Posterior vena cava (tissue), 2 donors: ENCODE measurements around the gene ATN1. TPM values are rescaled to one million over a fixed set of nuclear protein-coding genes. Genes with fewer than 3 reads are reported as not detected.

Experiments
- DNase-seq: peaks from one replicate; pipeline ENCODE4 v3.0.0-alpha.2; 2020; ENCODE audit warnings: low spot score
- intact Hi-C, 2 donors: fragments of 100-400 bp; cut with DNase I; formaldehyde crosslinking; loops; one replicate each; pipeline versions ENCODE4 v1.14.1 to v1.14.2; 2022 to 2023
- microRNA-seq, 2 donors: library from miRNA; unstranded; fragments of <30 nt; microRNA quantifications; one replicate each; pipeline ENCODE4 v1.2.0, GENCODE V29; 2020 to 2021; ENCODE audit warnings: borderline microRNAs expressed in 2 of 2
- total RNA-seq, 2 donors: library from RNA; stranded (reverse); fragmentation: NEBNext Ultra II Directional; extraction: Animal tissue kit (Norgen Biotek cat#: 25700); gene quantifications; one replicate each; pipeline ENCODE4 v1.2.1, GENCODE V29; 2021
- donor health status: DM: yes; HTN: yes; CAD: no.
- donor health status: DM: yes; HTN: yes; CAD: no.

The ATN1 gene
- total RNA-seq, 2 donors from 2014 or later = 97.0 to 106 TPM

DNA sequence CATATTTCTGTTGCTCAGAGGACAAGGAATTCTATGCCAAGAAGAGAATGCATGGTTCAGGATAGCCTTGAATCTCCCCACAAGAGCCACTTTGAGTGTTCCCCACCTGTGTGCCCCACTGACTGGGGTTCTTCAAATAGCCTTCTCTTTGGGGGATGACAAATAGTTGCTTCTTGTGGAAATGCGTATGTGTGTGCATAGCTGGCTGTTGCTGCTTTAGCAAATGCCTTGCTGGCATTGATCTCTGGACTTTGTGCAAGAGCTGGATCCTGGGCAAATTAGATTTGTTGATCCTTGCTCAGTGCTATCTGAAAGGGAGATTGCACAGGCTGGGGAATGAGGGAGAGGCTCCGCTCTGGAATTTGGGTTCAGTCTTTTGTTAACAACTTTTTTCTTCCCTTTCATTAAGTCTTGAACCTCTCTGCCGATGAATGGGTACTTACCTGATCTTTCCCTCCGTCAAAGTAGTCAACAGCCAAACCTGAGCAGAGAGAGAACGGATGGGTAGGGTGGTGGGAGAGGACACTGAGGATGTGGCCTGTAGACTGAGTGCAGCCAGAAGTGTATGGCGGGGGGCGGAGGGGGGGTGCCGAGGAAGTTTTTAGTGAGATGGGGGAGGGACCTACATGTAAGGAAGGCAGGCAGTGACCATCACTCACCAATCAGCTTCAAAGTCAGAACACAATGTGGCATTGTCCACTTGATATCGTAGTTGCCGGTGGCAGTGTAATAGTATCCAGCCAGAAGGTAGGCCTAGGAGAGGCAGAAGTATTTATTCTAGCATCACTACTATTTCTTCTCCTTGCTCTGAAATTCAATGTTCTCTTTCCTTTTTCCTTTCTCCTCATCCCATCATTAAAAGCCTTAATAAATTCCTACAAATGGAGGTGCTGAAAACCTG lies 53.6 kb downstream of the ATN1 start:
- DNase-seq = no peak
- intact Hi-C loops = no loop called here

DNA sequence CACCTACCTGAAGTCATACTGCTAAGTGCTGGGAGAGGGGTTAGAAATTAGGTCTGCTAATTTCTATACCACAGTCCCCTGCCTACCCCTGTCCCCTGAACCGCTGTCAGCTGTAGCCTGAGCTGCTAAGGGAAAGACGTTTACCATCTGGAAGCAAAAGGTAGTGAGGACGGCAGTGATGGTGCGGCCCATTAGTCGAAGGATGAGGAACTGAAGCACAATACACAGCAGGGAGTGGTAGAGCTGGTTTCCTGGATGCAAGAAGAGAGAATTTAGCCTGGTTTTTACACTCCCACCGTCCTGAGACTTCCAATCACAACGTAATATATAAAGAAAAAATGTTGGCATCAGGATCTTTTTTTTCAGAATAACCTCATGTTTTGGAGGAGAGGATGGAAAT lies 54.8 kb downstream of the ATN1 start:
- no peak for DNase-seq
- intact Hi-C loops = no loop called here

DNA sequence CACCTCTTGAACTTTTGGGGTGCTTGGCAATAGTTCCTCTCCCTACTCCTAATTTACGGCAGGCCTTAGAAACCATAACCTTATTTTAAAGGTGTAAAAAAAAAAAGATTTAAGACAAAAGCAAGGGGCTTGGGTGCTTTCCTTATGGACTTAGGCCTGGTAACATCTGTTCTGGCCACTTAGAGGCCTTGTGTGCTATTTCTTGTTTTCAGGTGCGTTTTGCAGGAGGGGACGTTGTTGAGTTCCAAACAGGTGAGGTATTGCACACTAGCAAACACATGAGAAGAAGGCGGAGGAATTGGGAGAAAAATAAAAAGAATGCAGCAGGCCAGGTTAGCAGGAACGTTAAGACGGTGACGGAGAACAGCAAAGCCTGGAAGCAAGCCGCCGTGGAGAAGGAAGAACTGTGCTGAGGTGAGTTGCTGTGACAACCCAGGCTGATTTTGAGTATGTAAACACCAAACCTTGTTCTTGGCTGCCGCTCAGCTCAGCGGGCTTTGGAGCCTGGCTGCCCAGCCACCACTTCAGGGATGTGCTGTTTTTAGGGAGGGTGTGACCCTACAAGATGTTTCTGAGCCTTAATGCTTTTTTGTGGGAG lies 60.3 kb downstream of the ATN1 start:
- DNase-seq = no peak
- intact Hi-C loops = no loop called here

Small RNA genes within 50 kb of the gene (microRNA-seq; reads per million reads assigned to microRNA genes)
- gene MIR141 = 2.9 to 14.9 reads per million in 2 donors
- gene MIR200C = 63.2 to 110 reads per million in 2 donors

Other genes with a start within 250 kb of the ATN1 start
- 10 to 100 TPM; 35.6 to 40.1 TPM for gene ZNF384, start 238.6 kb upstream of the ATN1 start, total RNA-seq
- gene PIANP, start 227.1 kb upstream of the ATN1 start, total RNA-seq = under 1 TPM in 1 of 2 donors, not detected in 1; 0.69 TPM
- gene COPS7A, start 203.9 kb upstream of the ATN1 start, total RNA-seq = 10 to 100 TPM; 46.0 to 54.5 TPM
- 100 to 1,000 TPM; 106 to 145 TPM for gene MLF2, start 174.8 kb upstream of the ATN1 start, total RNA-seq
- gene PTMS, start 161.6 kb upstream of the ATN1 start, total RNA-seq = 100 to 1,000 TPM; 373 to 398 TPM
- gene LAG3, start 155.4 kb upstream of the ATN1 start, total RNA-seq = 1 to 10 TPM in 1 of 2 donors, under 1 TPM in 1; 0.57 to 1.2 TPM
- gene CD4, start 138.4 kb upstream of the ATN1 start, total RNA-seq = 10 to 100 TPM; 12.9 to 36.0 TPM
- gene GPR162, start 106.1 kb upstream of the ATN1 start, total RNA-seq = 1 to 10 TPM; 3.9 to 5.1 TPM
- 10 to 100 TPM; 37.7 to 59.9 TPM for gene P3H3, start 99.6 kb upstream of the ATN1 start, total RNA-seq
- gene GNB3, start 87.0 kb upstream of the ATN1 start, total RNA-seq = 1 to 10 TPM; 3.6 to 4.0 TPM
- under 1 TPM; 0.46 to 0.52 TPM for gene CDCA3, start 76.7 kb upstream of the ATN1 start, total RNA-seq
- gene USP5, start 75.8 kb upstream of the ATN1 start, total RNA-seq = 10 to 100 TPM; 87.0 to 91.1 TPM
- 100 to 1,000 TPM; 303 to 366 TPM for gene TPI1, start 60.4 kb upstream of the ATN1 start, total RNA-seq
- 1 to 10 TPM; 4.9 to 6.9 TPM for gene SPSB2, start 54.7 kb upstream of the ATN1 start, total RNA-seq
- gene LRRC23, start 23.1 kb upstream of the ATN1 start, total RNA-seq = 1 to 10 TPM; 5.3 to 6.7 TPM
- gene ENO2, start 13.4 kb upstream of the ATN1 start, total RNA-seq = 10 to 100 TPM; 45.6 to 57.1 TPM
- not detected for gene RNU7-1, start 15.9 kb downstream of the ATN1 start, total RNA-seq
- gene C12orf57, start 16.1 kb downstream of the ATN1 start, total RNA-seq = 100 to 1,000 TPM; 189 to 206 TPM
- gene PTPN6, start 23.4 kb downstream of the ATN1 start, total RNA-seq = 10 to 100 TPM; 18.7 to 31.4 TPM
- gene PHB2, start 42.7 kb downstream of the ATN1 start, total RNA-seq = 100 to 1,000 TPM in 1 of 2 donors, 10 to 100 TPM in 1; 98.8 to 110 TPM
- 10 to 100 TPM; 38.4 to 43.9 TPM for gene EMG1, start 43.0 kb downstream of the ATN1 start, total RNA-seq
- 10 to 100 TPM; 24.2 to 29.0 TPM for gene LPCAT3, start 90.5 kb downstream of the ATN1 start, total RNA-seq
- gene C1S, start 132.8 kb downstream of the ATN1 start, total RNA-seq = 100 to 1,000 TPM; 585 to 986 TPM
- gene C1R, start 164.5 kb downstream of the ATN1 start, total RNA-seq = 1,000 to 10,000 TPM; 1,008 to 1,686 TPM
- gene C1RL, start 181.3 kb downstream of the ATN1 start, total RNA-seq = 100 to 1,000 TPM in 1 of 2 donors, 10 to 100 TPM in 1; 79.5 to 122 TPM
- 1 to 10 TPM; 5.1 to 5.7 TPM for gene RBP5, start 200.9 kb downstream of the ATN1 start, total RNA-seq
- gene CLSTN3, start 202.4 kb downstream of the ATN1 start, total RNA-seq = 10 to 100 TPM; 31.0 to 31.7 TPM